Activated CD8-positive, alpha-beta memory T cell treated with anti-CD3 and anti-CD28 coated beads, Interleukin-2, amount 10 ng/mL, durations not matched to agents 7 days and 5 days (primary cell): ENCODE measurements around the gene PAM. TPM values are rescaled to one million over a fixed set of nuclear protein-coding genes. Genes with fewer than 3 reads are reported as not detected.

ENCODE experiments used
- ATAC-seq: fragments of 150-1000 bp; cut with Tn5 transposase; one replicate; pipeline ENCODE4 v1.10.0; 2021; ENCODE audit warnings: moderate library complexity
- CTCF ChIA-PET: fragments of 350-600 bp; sonication (Branson Sonifier 250); formaldehyde crosslinking; loops from one replicate; lab custom pipeline; 2021; ENCODE audit warnings: antibody characterized with exemption; lab: Charles Lee
- DNase-seq: peaks from one replicate; pipeline ENCODE4 v3.0.0-alpha.2; 2020
- H3K27ac Mint-ChIP-seq: one replicate; pipeline ENCODE4 v1.8.0; 2021; ENCODE audit warnings: mild to moderate bottlenecking, mixed read lengths
- H3K27me3 Mint-ChIP-seq: one replicate; pipeline ENCODE4 v1.8.0; 2021; ENCODE audit warnings: mixed read lengths
- H3K36me3 Mint-ChIP-seq: one replicate; pipeline ENCODE4 v1.8.0; 2021; ENCODE audit warnings: mild to moderate bottlenecking, mixed read lengths
- H3K4me1 Mint-ChIP-seq: one replicate; pipeline ENCODE4 v1.8.0; 2021; ENCODE audit warnings: mixed read lengths
- H3K4me3 Mint-ChIP-seq: one replicate; pipeline ENCODE4 v1.8.0; 2021; ENCODE audit warnings: mild to moderate bottlenecking, moderate library complexity, mixed read lengths
- H3K9me3 Mint-ChIP-seq: one replicate; pipeline ENCODE4 v1.8.0; 2022; ENCODE audit warnings: low read depth, mixed read lengths
- total RNA-seq, 2 experiments: library from RNA; stranded (reverse); gene quantifications; one replicate each; pipeline ENCODE4 v1.2.3, GENCODE V29; 2021

PAM gene
- total RNA-seq, 2 experiments from 2014 or later = 29.7 to 31.5 TPM

- CTCF ChIA-PET = no interaction called here
- ATAC-seq = no peak
Measured at GRCh38 chr5:102941111-102941510, 186.0 kb downstream of the PAM start.

GRCh38 chr5:102946414-102946813 is 191.3 kb downstream of the PAM start:
- no peaks in the 10 kb centered on the region for H3K27me3 Mint-ChIP-seq

More at GRCh38 chr5:102941111-102941510, 186.0 kb downstream of the PAM start:
- Mint-ChIP-seq H3K9me3 (no peaks in the 10 kb centered on the region), H3K4me3 (no peak overlapping the region), H3K27me3 (no peaks in the 10 kb centered on the region), H3K27ac (no peak overlapping the region), H3K36me3 (peaks cover 1% of the 10 kb centered on the region), H3K4me1 (no peaks in the 10 kb centered on the region)
- no peak for DNase-seq

GRCh38 chr5:102946971-102947370 is 191.9 kb downstream of the PAM start:
- CTCF ChIA-PET = no interaction called here
- Mint-ChIP-seq H3K27me3 (no peaks in the 10 kb centered on the region), H3K9me3 (no peaks in the 10 kb centered on the region), H3K4me3 (no peak overlapping the region), H3K36me3 (peaks cover 13% of the 10 kb centered on the region), H3K27ac (no peak overlapping the region), H3K4me1 (no peaks in the 10 kb centered on the region)
- no peak for DNase-seq
- no peak for ATAC-seq

More at GRCh38 chr5:102946414-102946813, 191.3 kb downstream of the PAM start:
- Mint-ChIP-seq H3K9me3 (no peaks in the 10 kb centered on the region), H3K4me1 (no peaks in the 10 kb centered on the region), H3K36me3 (peaks cover 11% of the 10 kb centered on the region), H3K4me3 (no peak overlapping the region), H3K27ac (no peak overlapping the region)
- CTCF ChIA-PET = no interaction called here
- no peak for DNase-seq
- no peak for ATAC-seq

- no peak overlapping the region for H3K4me3 Mint-ChIP-seq
- no peaks in the 10 kb centered on the region for H3K4me1 Mint-ChIP-seq
- ATAC-seq (no peak), DNase-seq (no peak)
- CTCF ChIA-PET = interaction anchor here (1.1 kb wide), 2 partner anchors 162 to 274 kb away, joined by 3 read pairs; no protein-coding TSS in a partner anchor
- H3K36me3 Mint-ChIP-seq = peaks cover 16% of the 10 kb centered on the region
- H3K27ac Mint-ChIP-seq = no peak overlapping the region
- no peaks in the 10 kb centered on the region for H3K9me3 Mint-ChIP-seq
- H3K27me3 Mint-ChIP-seq = no peaks in the 10 kb centered on the region
Measured at GRCh38 chr5:102955488-102955887, 200.4 kb downstream of the PAM start.

GRCh38 chr5:102956599-102956998 is 201.5 kb downstream of the PAM start:
- ATAC-seq = no peak
- Mint-ChIP-seq H3K4me3 (no peak overlapping the region), H3K27me3 (no peaks in the 10 kb centered on the region), H3K27ac (no peak overlapping the region), H3K4me1 (no peaks in the 10 kb centered on the region), H3K36me3 (peaks cover 10% of the 10 kb centered on the region), H3K9me3 (no peaks in the 10 kb centered on the region)
- CTCF ChIA-PET = no interaction called here
- no peak for DNase-seq

GRCh38 chr5:102957141-102957540 is 202.0 kb downstream of the PAM start:
- H3K4me3 Mint-ChIP-seq = no peak overlapping the region
- CTCF ChIA-PET = interaction anchor here (1.0 kb wide), 1 partner anchor 12 kb away, joined by 3 read pairs; no protein-coding TSS in a partner anchor
- ATAC-seq (no peak), DNase-seq (no peak)
- no peaks in the 10 kb centered on the region for H3K4me1 Mint-ChIP-seq
- peaks cover 8% of the 10 kb centered on the region for H3K36me3 Mint-ChIP-seq
- no peaks in the 10 kb centered on the region for H3K9me3 Mint-ChIP-seq
- H3K27me3 Mint-ChIP-seq = no peaks in the 10 kb centered on the region
- H3K27ac Mint-ChIP-seq = no peak overlapping the region

GRCh38 chr5:102958481-102959011 is 203.4 kb downstream of the PAM start:
- CTCF ChIA-PET = interaction anchor here (1.0 kb wide), 1 partner anchor 13 kb away, joined by 3 read pairs; no protein-coding TSS in a partner anchor
- H3K9me3 Mint-ChIP-seq = no peaks in the 10 kb centered on the region
- H3K4me1 Mint-ChIP-seq = no peaks in the 10 kb centered on the region
- H3K27me3 Mint-ChIP-seq = no peaks in the 10 kb centered on the region
- no peak overlapping the region for H3K27ac Mint-ChIP-seq
- DNase-seq = no peak
- ATAC-seq = no peak
- no peak overlapping the region for H3K4me3 Mint-ChIP-seq
- H3K36me3 Mint-ChIP-seq = peaks cover 4% of the 10 kb centered on the region

- H3K4me1 Mint-ChIP-seq = peaks cover 2% of the 10 kb centered on the region
- peaks cover 4% of the 10 kb centered on the region for H3K36me3 Mint-ChIP-seq
- H3K9me3 Mint-ChIP-seq = no peaks in the 10 kb centered on the region
- ATAC-seq = no peak
- H3K27me3 Mint-ChIP-seq = no peaks in the 10 kb centered on the region
- no peak overlapping the region for H3K27ac Mint-ChIP-seq
- no peak for DNase-seq
- no peak overlapping the region for H3K4me3 Mint-ChIP-seq
- CTCF ChIA-PET = no interaction called here
Measured at GRCh38 chr5:102959055-102959454, 203.9 kb downstream of the PAM start.

- DNase-seq (no peak), ATAC-seq (no peak)
- CTCF ChIA-PET = no interaction called here
- H3K4me1 Mint-ChIP-seq = peaks cover 2% of the 10 kb centered on the region
- peaks cover 8% of the 10 kb centered on the region for H3K36me3 Mint-ChIP-seq
- no peaks in the 10 kb centered on the region for H3K27me3 Mint-ChIP-seq
- no peak overlapping the region for H3K27ac Mint-ChIP-seq
- H3K4me3 Mint-ChIP-seq = no peak overlapping the region
- H3K9me3 Mint-ChIP-seq = no peaks in the 10 kb centered on the region
Measured at GRCh38 chr5:102961671-102962070, 206.6 kb downstream of the PAM start.

- H3K27me3 Mint-ChIP-seq = no peaks in the 10 kb centered on the region
- DNase-seq (no peak), ATAC-seq (no peak)
- CTCF ChIA-PET = no interaction called here
- H3K4me1 Mint-ChIP-seq = peaks cover 2% of the 10 kb centered on the region
- H3K36me3 Mint-ChIP-seq = peaks cover 4% of the 10 kb centered on the region
- H3K4me3 Mint-ChIP-seq = no peak overlapping the region
- no peaks in the 10 kb centered on the region for H3K9me3 Mint-ChIP-seq
- H3K27ac Mint-ChIP-seq = no peak overlapping the region
Measured at GRCh38 chr5:102965653-102966052, 210.5 kb downstream of the PAM start.

- H3K4me3 Mint-ChIP-seq = no peak overlapping the region
- no peak overlapping the region for H3K27ac Mint-ChIP-seq
- CTCF ChIA-PET = interaction anchor here (4.4 kb wide), 1 partner anchor 288 kb away, joined by 17 read pairs; no protein-coding TSS in a partner anchor
- no peaks in the 10 kb centered on the region for H3K9me3 Mint-ChIP-seq
- peaks cover 4% of the 10 kb centered on the region for H3K36me3 Mint-ChIP-seq
- H3K4me1 Mint-ChIP-seq = no peaks in the 10 kb centered on the region
- DNase-seq (no peak), ATAC-seq (no peak)
- H3K27me3 Mint-ChIP-seq = no peaks in the 10 kb centered on the region
Measured at GRCh38 chr5:102969641-102970040, 214.5 kb downstream of the PAM start.

GRCh38 chr5:102971676-102972293 is 216.7 kb downstream of the PAM start:
- no peaks in the 10 kb centered on the region for H3K27me3 Mint-ChIP-seq
- H3K4me3 Mint-ChIP-seq = no peak overlapping the region
- ATAC-seq = peak; percentile 36
- H3K27ac Mint-ChIP-seq = no peak overlapping the region
- H3K36me3 Mint-ChIP-seq = no peaks in the 10 kb centered on the region
- DNase-seq = no peak
- H3K4me1 Mint-ChIP-seq = no peaks in the 10 kb centered on the region
- CTCF ChIA-PET = interaction anchor here (0.9 to 4.4 kb wide), 3 partner anchors 59 to 290 kb away, joined by 3 to 17 read pairs (median 4); no protein-coding TSS in a partner anchor
- H3K9me3 Mint-ChIP-seq = no peaks in the 10 kb centered on the region

GRCh38 chr5:102974177-102974576 is 219.1 kb downstream of the PAM start:
- Mint-ChIP-seq H3K27ac (no peak overlapping the region), H3K4me1 (no peaks in the 10 kb centered on the region), H3K36me3 (no peaks in the 10 kb centered on the region), H3K4me3 (no peak overlapping the region), H3K27me3 (no peaks in the 10 kb centered on the region), H3K9me3 (no peaks in the 10 kb centered on the region)
- DNase-seq (no peak), ATAC-seq (no peak)
- CTCF ChIA-PET = interaction anchor here (4.4 kb wide), 1 partner anchor 292 kb away, joined by 17 read pairs; no protein-coding TSS in a partner anchor

GRCh38 chr5:102975045-102975444 is 219.9 kb downstream of the PAM start:
- no peaks in the 10 kb centered on the region for H3K36me3 Mint-ChIP-seq
- ATAC-seq = no peak
- no peak overlapping the region for H3K4me3 Mint-ChIP-seq
- no peaks in the 10 kb centered on the region for H3K4me1 Mint-ChIP-seq
- DNase-seq = no peak
- H3K27me3 Mint-ChIP-seq = no peaks in the 10 kb centered on the region
- no peak overlapping the region for H3K27ac Mint-ChIP-seq
- no peaks in the 10 kb centered on the region for H3K9me3 Mint-ChIP-seq
- CTCF ChIA-PET = interaction anchor here (0.8 kb wide), 1 partner anchor 294 kb away, joined by 3 read pairs; no protein-coding TSS in a partner anchor
